Trophoblast cell (in vitro differentiated cells and primary cell): ENCODE data around the gene ZNF608.

Source experiments
- DNase-seq, 2 donors: peaks; one replicate each; pipeline ENCODE4 v3.0.0-alpha.2; 2016
- H2AFZ ChIP-seq: 2 replicates; pipeline ENCODE4 v1.6.1; 2013; ENCODE audit warnings: low read length, moderate library complexity, mild to moderate bottlenecking; ENCODE audit not compliant: insufficient read depth, poor library complexity
- H2AK5ac ChIP-seq: 2 replicates; pipeline ENCODE4 v1.6.1; 2013; ENCODE audit warnings: mild to moderate bottlenecking, low read length
- H2BK120ac ChIP-seq: 2 replicates; pipeline ENCODE4 v1.6.1; 2013; ENCODE audit warnings: low read length, mild to moderate bottlenecking, moderate library complexity; ENCODE audit not compliant: insufficient read depth, poor library complexity
- H2BK12ac ChIP-seq: 2 replicates; pipeline ENCODE4 v1.6.1; 2013; ENCODE audit warnings: mild to moderate bottlenecking, low read length, moderate library complexity
- H2BK5ac ChIP-seq: 2 replicates; pipeline ENCODE4 v1.6.1; 2013; ENCODE audit warnings: low read length, low read depth, moderate library complexity, mild to moderate bottlenecking; ENCODE audit not compliant: poor library complexity
- H3K14ac ChIP-seq: 2 replicates; pipeline ENCODE4 v1.6.1; 2013; ENCODE audit warnings: mild to moderate bottlenecking, low read length
- H3K18ac ChIP-seq: 2 replicates; pipeline ENCODE4 v1.6.1; 2013; ENCODE audit warnings: mild to moderate bottlenecking, low read length
- H3K23ac ChIP-seq: 2 replicates; pipeline ENCODE4 v1.6.1; 2013; ENCODE audit warnings: low read length
- H3K27ac ChIP-seq: 2 replicates; pipeline ENCODE4 v1.5.1; 2013; ENCODE audit warnings: low read depth, mild to moderate bottlenecking, inconsistent platforms, low read length, moderate library complexity
- H3K27me3 ChIP-seq: 2 replicates; pipeline ENCODE4 v1.6.1; 2013; ENCODE audit warnings: inconsistent platforms, mild to moderate bottlenecking, low read length, moderate library complexity; ENCODE audit not compliant: insufficient read depth
- H3K36me3 ChIP-seq, 2 experiments: 1 replicate in 1 of 2; 2 replicates in 1 of 2; pipeline ENCODE4 v1.6.1; 2013; ENCODE audit warnings: low read length in 2 of 2, mild to moderate bottlenecking in 2 of 2, moderate library complexity in 1 of 2; ENCODE audit not compliant: insufficient read depth in 2 of 2, control insufficient read depth in 1 of 2
- H3K4ac ChIP-seq: 2 replicates; pipeline ENCODE4 v1.6.1; 2013; ENCODE audit warnings: low read depth, mild to moderate bottlenecking, low read length, moderate library complexity
- H3K4me1 ChIP-seq, 2 experiments: 1 replicate in 1 of 2; 2 replicates in 1 of 2; pipeline ENCODE4 v1.6.1; 2013; ENCODE audit warnings: low read length in 2 of 2, mild to moderate bottlenecking in 2 of 2, moderate library complexity in 1 of 2; ENCODE audit not compliant: insufficient read depth in 2 of 2, control insufficient read depth in 1 of 2
- H3K4me2 ChIP-seq: 2 replicates; pipeline ENCODE4 v1.6.1; 2013; ENCODE audit warnings: inconsistent platforms, mild to moderate bottlenecking, low read length, moderate library complexity
- H3K4me3 ChIP-seq: 2 replicates; pipeline ENCODE4 v1.5.1; 2013; ENCODE audit warnings: mild to moderate bottlenecking, low read depth, low read length, inconsistent platforms
- H3K79me1 ChIP-seq: one replicate; pipeline ENCODE4 v1.6.1; 2013; ENCODE audit warnings: low read length
- H3K79me2 ChIP-seq: 2 replicates; pipeline ENCODE4 v1.6.1; 2013; ENCODE audit warnings: low read length, mild to moderate bottlenecking; ENCODE audit not compliant: control insufficient read depth, insufficient read depth, poor library complexity
- H3K9ac ChIP-seq: 2 replicates; pipeline ENCODE4 v1.6.1; 2013; ENCODE audit warnings: mild to moderate bottlenecking, low read length
- H3K9me3 ChIP-seq: 2 replicates; pipeline ENCODE4 v1.6.1; 2013; ENCODE audit warnings: low read depth, mild to moderate bottlenecking, control low read depth, inconsistent platforms, low read length; ENCODE audit not compliant: insufficient read depth
- H4K12ac ChIP-seq: 2 replicates; pipeline ENCODE4 v1.6.1; 2013; ENCODE audit warnings: low read depth, mild to moderate bottlenecking, low read length, moderate library complexity
- H4K8ac ChIP-seq: 2 replicates; pipeline ENCODE4 v1.6.1; 2013; ENCODE audit warnings: low read depth, mild to moderate bottlenecking, low read length, moderate library complexity
- H4K91ac ChIP-seq: one replicate; pipeline ENCODE4 v1.6.1; 2013; ENCODE audit warnings: low read depth, mild to moderate bottlenecking, low read length, moderate library complexity
- WGBS: extraction: QIAGEN DNeasy Blood & Tissue Kit; methylation state at CpG from one replicate; pipeline ENCODE4 v1.1.7; 2013; ENCODE audit warnings: missing lambda C conversion rate; ENCODE audit not compliant: insufficient read length, insufficient coverage; ENCODE audit errors: extremely low coverage; 5-methylcytosine and 5-hydroxymethylcytosine counted together

Gene ZNF608

DNA sequence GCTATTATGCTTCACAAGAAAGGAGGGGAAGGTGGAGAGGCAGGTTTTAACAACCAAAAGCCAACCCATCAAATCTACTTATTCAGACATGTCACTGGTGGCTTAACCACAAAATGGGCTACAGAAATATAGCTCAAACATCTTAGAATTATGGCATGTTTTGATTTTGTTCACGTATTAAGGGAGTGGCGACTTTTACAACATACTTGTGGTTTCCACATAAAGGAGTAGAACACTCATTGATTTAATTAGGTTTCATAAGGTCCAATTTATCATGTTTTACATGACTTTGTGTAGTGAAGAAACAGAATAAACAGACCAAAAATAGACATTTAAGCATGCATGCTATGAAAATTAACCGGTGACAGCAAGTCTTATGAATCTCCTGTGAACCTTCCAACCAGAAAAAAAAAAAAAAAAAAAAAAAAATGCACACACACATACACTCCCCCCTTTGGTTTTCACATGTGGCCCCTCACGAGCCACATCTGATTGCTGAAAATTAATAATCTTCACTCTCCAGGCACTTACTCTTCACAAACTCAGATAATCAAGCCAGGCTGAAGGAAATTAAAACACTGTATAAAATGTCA, 5.4 kb downstream of the ZNF608 start:
- no peak overlapping the region for H3K4me3 ChIP-seq
- H3K14ac ChIP-seq = no peak overlapping the region
- no peak overlapping the region for H4K8ac ChIP-seq
- H3K9ac ChIP-seq = no peak overlapping the region
- H3K18ac ChIP-seq = no peak overlapping the region
- H2BK12ac ChIP-seq = no peak overlapping the region
- no peak overlapping the region for H3K4ac ChIP-seq
- H4K12ac ChIP-seq = no peak overlapping the region
- H3K79me1 ChIP-seq = peaks cover 15% of the 10 kb centered on the region
- H3K23ac ChIP-seq = no peak overlapping the region
- H3K4me1 ChIP-seq = peaks cover 10 to 20% of the 10 kb centered on the region in 2 experiments
- H3K36me3 ChIP-seq = peaks cover 0 to 4% of the 10 kb centered on the region in 2 experiments
- H3K4me2 ChIP-seq = no peak overlapping the region
- no CpG with 5 or more reads among the region's 4 CpGs for WGBS
- no peak overlapping the region for H4K91ac ChIP-seq
- no peak overlapping the region for H2AK5ac ChIP-seq
- peaks cover 4% of the 10 kb centered on the region for H3K79me2 ChIP-seq
- DNase-seq = no peak
- H2BK5ac ChIP-seq = no peak overlapping the region
- H2BK120ac ChIP-seq = no peak overlapping the region
- H3K27me3 ChIP-seq = no peaks in the 10 kb centered on the region
- no peak overlapping the region for H2AFZ ChIP-seq
- H3K9me3 ChIP-seq = no peaks in the 10 kb centered on the region
- no peak overlapping the region for H3K27ac ChIP-seq

DNA sequence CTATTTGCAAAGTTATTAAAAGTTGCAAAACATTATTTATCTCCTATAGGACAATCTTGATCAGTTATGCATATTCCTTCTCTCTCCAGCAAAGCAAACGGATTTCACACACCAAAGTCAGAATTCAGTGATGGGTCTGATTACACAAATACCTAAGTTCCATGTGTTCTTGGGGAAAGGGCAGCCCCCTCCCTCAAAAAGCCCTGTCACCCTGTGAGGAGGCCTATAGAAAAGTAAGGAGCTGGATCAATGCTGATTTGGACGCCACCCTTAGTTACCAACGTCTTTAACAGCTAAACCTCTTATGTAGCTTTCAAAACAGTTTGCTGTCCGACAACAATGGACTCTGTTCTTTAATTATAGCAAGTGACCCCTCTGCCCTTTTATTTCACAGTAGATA, 6.4 kb downstream of the ZNF608 start:
- peak overlapping the region; percentile 16 for H3K14ac ChIP-seq
- H2BK120ac ChIP-seq = no peak overlapping the region
- no peak for DNase-seq
- H3K4me3 ChIP-seq = no peak overlapping the region
- H3K79me2 ChIP-seq = peaks cover 4% of the 10 kb centered on the region
- H3K27ac ChIP-seq = no peak overlapping the region
- peaks cover 14 to 25% of the 10 kb centered on the region in 2 experiments for H3K4me1 ChIP-seq
- WGBS = no CpG with 5 or more reads among the region's 4 CpGs
- H3K23ac ChIP-seq = no peak overlapping the region
- no peak overlapping the region for H2AFZ ChIP-seq
- H3K9me3 ChIP-seq = no peaks in the 10 kb centered on the region
- H3K4ac ChIP-seq = no peak overlapping the region
- H3K79me1 ChIP-seq = peaks cover 16% of the 10 kb centered on the region
- peak overlapping the region; percentile 45 for H4K91ac ChIP-seq
- H4K8ac ChIP-seq = peak overlapping the region; percentile 32
- no peaks in the 10 kb centered on the region for H3K27me3 ChIP-seq
- no peak overlapping the region for H2BK5ac ChIP-seq
- no peak overlapping the region for H3K9ac ChIP-seq
- no peak overlapping the region for H2BK12ac ChIP-seq
- H2AK5ac ChIP-seq = no peak overlapping the region
- peaks cover 0 to 4% of the 10 kb centered on the region in 2 experiments for H3K36me3 ChIP-seq
- H3K18ac ChIP-seq = no peak overlapping the region
- peak overlapping the region; percentile 17 for H3K4me2 ChIP-seq
- no peak overlapping the region for H4K12ac ChIP-seq

DNA sequence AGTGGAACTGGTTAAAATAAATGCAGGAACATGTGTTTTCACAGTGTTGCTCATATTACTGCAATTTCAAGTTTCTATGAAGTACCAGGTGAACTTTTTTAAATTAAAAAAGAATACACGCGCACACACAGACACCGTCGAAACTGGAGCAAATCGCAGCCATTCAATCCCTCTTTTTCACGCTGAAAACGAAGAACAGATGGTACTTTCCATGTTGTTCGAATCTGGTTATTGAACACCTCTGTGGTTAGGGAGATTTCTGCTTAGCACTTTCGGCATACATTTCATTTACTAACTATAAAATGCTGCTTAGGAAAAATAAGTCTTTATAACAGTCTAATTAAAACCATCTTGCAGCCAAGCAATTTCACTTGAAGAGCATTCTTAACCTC, 6.8 kb downstream of the ZNF608 start:
- no CpG with 5 or more reads among the region's 9 CpGs for WGBS
- no peak overlapping the region for H2BK120ac ChIP-seq
- H3K79me1 ChIP-seq = peaks cover 16% of the 10 kb centered on the region
- peak overlapping the region; percentile 45 for H3K27ac ChIP-seq
- no peak overlapping the region for H3K18ac ChIP-seq
- H3K9ac ChIP-seq = no peak overlapping the region
- H3K4me1 ChIP-seq = peaks cover 15 to 25% of the 10 kb centered on the region in 2 experiments
- H3K4me2 ChIP-seq = peak overlapping the region; percentile 17
- H3K23ac ChIP-seq = no peak overlapping the region
- peaks cover 4% of the 10 kb centered on the region for H3K79me2 ChIP-seq
- peaks cover 0 to 4% of the 10 kb centered on the region in 2 experiments for H3K36me3 ChIP-seq
- H3K4ac ChIP-seq = no peak overlapping the region
- no peak overlapping the region for H2BK12ac ChIP-seq
- H4K91ac ChIP-seq = no peak overlapping the region
- H2AK5ac ChIP-seq = no peak overlapping the region
- no peak overlapping the region for H4K12ac ChIP-seq
- no peaks in the 10 kb centered on the region for H3K9me3 ChIP-seq
- no peak overlapping the region for H2AFZ ChIP-seq
- H2BK5ac ChIP-seq = no peak overlapping the region
- H3K14ac ChIP-seq = no peak overlapping the region
- H3K27me3 ChIP-seq = no peaks in the 10 kb centered on the region
- no peak for DNase-seq
- H4K8ac ChIP-seq = no peak overlapping the region
- no peak overlapping the region for H3K4me3 ChIP-seq

DNA sequence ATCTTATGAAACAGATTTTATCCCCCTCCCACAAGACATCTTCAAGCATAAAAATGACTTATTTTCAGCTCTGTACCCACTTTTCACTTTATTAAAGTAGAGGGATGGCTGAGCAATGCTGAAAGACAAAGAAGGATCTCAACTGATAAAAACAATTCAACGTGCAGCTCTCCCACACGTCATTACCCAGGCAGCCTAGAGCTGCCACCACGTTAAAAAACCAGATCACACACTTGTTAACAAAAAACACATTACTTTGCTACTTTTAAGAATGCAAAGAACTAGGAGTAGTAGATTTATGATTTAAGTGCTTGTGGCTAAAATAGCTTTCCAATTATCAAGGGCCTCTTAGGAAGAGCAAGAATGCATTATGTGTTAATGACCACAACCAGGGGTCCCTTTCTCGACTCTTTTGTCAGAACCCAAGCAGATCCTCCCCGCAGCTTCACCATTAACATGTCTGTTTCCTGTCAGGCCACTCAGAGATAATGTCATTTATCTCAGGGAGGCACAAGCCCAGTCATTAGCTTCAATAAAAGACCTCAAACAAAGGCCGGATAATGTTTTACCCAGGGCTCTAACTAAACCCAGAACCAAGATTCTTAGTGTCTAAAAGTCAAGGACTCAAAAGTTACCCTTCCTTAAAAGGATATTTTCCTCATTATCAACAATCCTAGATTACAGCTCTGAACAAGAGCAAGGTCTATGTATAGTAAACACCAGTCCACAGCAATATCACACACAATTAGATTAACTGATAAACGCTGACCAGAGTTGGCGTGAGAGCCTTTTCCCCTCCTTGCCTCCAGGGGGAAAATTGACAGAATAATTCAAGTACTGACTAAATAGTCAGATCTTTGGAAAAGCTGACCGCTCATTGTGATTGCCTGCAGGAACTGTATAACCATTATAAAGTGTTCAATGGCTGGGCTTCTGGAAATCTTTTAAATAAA, 7.5 kb downstream of the ZNF608 start:
- no peak overlapping the region for H3K23ac ChIP-seq
- no peaks in the 10 kb centered on the region for H3K9me3 ChIP-seq
- no peak overlapping the region for H3K4me3 ChIP-seq
- H4K8ac ChIP-seq = no peak overlapping the region
- no peaks in the 10 kb centered on the region for H3K27me3 ChIP-seq
- H3K79me2 ChIP-seq = peaks cover under 1% of the 10 kb centered on the region
- peak overlapping the region; percentile 37 for H3K4me2 ChIP-seq
- H3K14ac ChIP-seq = no peak overlapping the region
- H3K4ac ChIP-seq = no peak overlapping the region
- no peak overlapping the region for H2BK12ac ChIP-seq
- no peak overlapping the region for H4K91ac ChIP-seq
- no peak overlapping the region for H2BK120ac ChIP-seq
- no peak overlapping the region for H4K12ac ChIP-seq
- no peaks in the 10 kb centered on the region for H3K36me3 ChIP-seq
- WGBS = no CpG with 5 or more reads among the region's 9 CpGs
- no peak overlapping the region for H3K9ac ChIP-seq
- no peak overlapping the region for H3K18ac ChIP-seq
- H2AK5ac ChIP-seq = no peak overlapping the region
- DNase-seq = peak in 1 of 2 donors; percentile 21
- no peak overlapping the region for H2BK5ac ChIP-seq
- peaks cover 8 to 21% of the 10 kb centered on the region in 2 experiments for H3K4me1 ChIP-seq
- no peak overlapping the region for H2AFZ ChIP-seq
- H3K79me1 ChIP-seq = peaks cover 13% of the 10 kb centered on the region
- peak overlapping the region; percentile 45 for H3K27ac ChIP-seq
